WTC11 (cell line): Measurements from ENCODE around the gene HLCS. TPM values are rescaled to one million over a fixed set of nuclear protein-coding genes. Genes with fewer than 3 reads are reported as not detected.

Experiments used
- ATAC-seq: fragments of 200-7000 bp; cut with Tn5 transposase; 2 replicates; pipeline ENCODE4 v1.10.0; 2021; ENCODE audit warnings: mild to moderate bottlenecking, moderate library complexity
- CTCF ChIA-PET: fragments of 300-600 bp; sonication (Branson Sonifier 250); formaldehyde crosslinking; loops from one replicate; lab custom pipeline; 2021; ENCODE audit warnings: antibody characterized with exemption; lab: Charles Lee
- POLR2A ChIA-PET: fragments of 350-600 bp; sonication (Branson Sonifier 250); formaldehyde crosslinking; loops from one replicate; lab custom pipeline; 2021; ENCODE audit warnings: antibody characterized with exemption; lab: Charles Lee
- DNase-seq: peaks from one replicate; pipeline ENCODE4 v3.0.0; 2021; ENCODE audit warnings: low spot score
- H3K27ac Mint-ChIP-seq: 2 replicates; pipeline ENCODE4 v1.8.0; 2021; ENCODE audit warnings: mixed read lengths
- H3K27me3 Mint-ChIP-seq: 2 replicates; pipeline ENCODE4 v1.8.0; 2021; ENCODE audit warnings: low read depth, mild to moderate bottlenecking, moderate library complexity, mixed read lengths
- H3K36me3 Mint-ChIP-seq: 2 replicates; pipeline ENCODE4 v1.8.0; 2021; ENCODE audit warnings: mixed read lengths
- H3K4me1 Mint-ChIP-seq: 2 replicates; pipeline ENCODE4 v1.8.0; 2022; ENCODE audit warnings: mixed read lengths
- H3K4me3 Mint-ChIP-seq: 2 replicates; pipeline ENCODE4 v1.8.0; 2021; ENCODE audit warnings: mild to moderate bottlenecking, moderate library complexity, mixed read lengths
- H3K9me3 Mint-ChIP-seq: 2 replicates; pipeline ENCODE4 v1.8.0; 2021; ENCODE audit warnings: mixed read lengths
- ARID4B ChIP-seq: sonication (generic); formaldehyde crosslinking; IDR thresholded peaks from 2 replicates; pipeline ENCODE4 v1.8.0; 2023; ENCODE audit warnings: missing genetic modification reagents, mild to moderate bottlenecking, borderline replicate concordance
- CREM ChIP-seq: sonication (generic); formaldehyde crosslinking; IDR thresholded peaks from 2 replicates; pipeline ENCODE4 v1.8.1; 2022; ENCODE audit warnings: mild to moderate bottlenecking, missing genetic modification reagents, moderate library complexity
- E2F5 ChIP-seq: sonication (generic); formaldehyde crosslinking; IDR thresholded peaks from 2 replicates; pipeline ENCODE4 v1.8.1; 2022; ENCODE audit warnings: mild to moderate bottlenecking, moderate library complexity, missing genetic modification reagents
- ESRRA ChIP-seq: sonication (generic); formaldehyde crosslinking; IDR thresholded peaks from 2 replicates; pipeline ENCODE4 v1.8.1; 2022; ENCODE audit warnings: mild to moderate bottlenecking, missing genetic modification reagents, borderline replicate concordance
- ETV6 ChIP-seq: sonication (generic); formaldehyde crosslinking; IDR thresholded peaks from 2 replicates; pipeline ENCODE4 v1.8.1; 2022; ENCODE audit warnings: mild to moderate bottlenecking, missing genetic modification reagents
- FOXJ3 ChIP-seq: sonication (generic); formaldehyde crosslinking; IDR thresholded peaks from 2 replicates; pipeline ENCODE4 v1.9.0; 2021; ENCODE audit warnings: missing genetic modification reagents, mild to moderate bottlenecking, borderline replicate concordance
- HMGXB4 ChIP-seq: sonication (generic); formaldehyde crosslinking; IDR thresholded peaks from 2 replicates; pipeline ENCODE4 v1.8.1; 2023; ENCODE audit warnings: mild to moderate bottlenecking, moderate library complexity, missing genetic modification reagents
- NFYB ChIP-seq: sonication (generic); formaldehyde crosslinking; conservative IDR thresholded peaks from 2 replicates; pipeline ENCODE4 v1.8.0; 2022; ENCODE audit warnings: low read depth, missing genetic modification reagents
- PREB ChIP-seq: sonication (generic); formaldehyde crosslinking; IDR thresholded peaks from 2 replicates; pipeline ENCODE4 v1.8.1; 2022; ENCODE audit warnings: mild to moderate bottlenecking, missing genetic modification reagents, moderate library complexity, borderline replicate concordance
- PRRX2 ChIP-seq: fragments of 250-450 bp; sonication (Bioruptor Pico); IDR thresholded peaks from 2 replicates; pipeline ENCODE4 v1.8.0; 2021; ENCODE audit warnings: mild to moderate bottlenecking
- SOX15 ChIP-seq: fragments of 250-450 bp; sonication (Bioruptor Pico); IDR thresholded peaks from 2 replicates; pipeline ENCODE4 v1.9.0; 2021; ENCODE audit warnings: mild to moderate bottlenecking
- TEAD1 ChIP-seq: sonication (generic); formaldehyde crosslinking; IDR thresholded peaks from 2 replicates; pipeline ENCODE4 v1.8.0; 2022; ENCODE audit warnings: mild to moderate bottlenecking, missing genetic modification reagents
- TEAD4 ChIP-seq: sonication (generic); formaldehyde crosslinking; IDR thresholded peaks from 2 replicates; pipeline ENCODE4 v1.8.0; 2022; ENCODE audit warnings: mild to moderate bottlenecking, missing genetic modification reagents
- TP53 ChIP-seq: sonication (generic); formaldehyde crosslinking; IDR thresholded peaks from 2 replicates; pipeline ENCODE4 v1.8.1; 2023; ENCODE audit warnings: mild to moderate bottlenecking, missing genetic modification reagents
- ZNF138 ChIP-seq: sonication (generic); formaldehyde crosslinking; conservative IDR thresholded peaks from 2 replicates; pipeline ENCODE4 v1.8.1; 2022; ENCODE audit warnings: mild to moderate bottlenecking, moderate library complexity, missing genetic modification reagents
- ZNF219 ChIP-seq: sonication (generic); formaldehyde crosslinking; IDR thresholded peaks from 2 replicates; pipeline ENCODE4 v1.8.0; 2023; ENCODE audit warnings: missing genetic modification reagents, mild to moderate bottlenecking, borderline replicate concordance
- ZNF232 ChIP-seq: sonication (generic); formaldehyde crosslinking; IDR thresholded peaks from 2 replicates; pipeline ENCODE4 v1.8.0; 2022; ENCODE audit warnings: mild to moderate bottlenecking, missing genetic modification reagents
- ZNF396 ChIP-seq: fragments of 250-450 bp; sonication (Bioruptor Pico); IDR thresholded peaks from 2 replicates; pipeline ENCODE4 v1.8.0; 2021; ENCODE audit warnings: mild to moderate bottlenecking, moderate library complexity, borderline replicate concordance
- total RNA-seq: library from RNA; stranded (reverse); gene quantifications from 3 replicates; pipeline ENCODE4 v1.2.3, GENCODE V29; 2021

The HLCS gene
- total RNA-seq, 1 experiment from 2014 or later: 9.3 TPM

- TF ChIP-seq E2F5 (CRISPR knock-in tag): no peak
- TF ChIP-seq, all 79 proteins: peak for 0
These were observed 116.9 kb downstream of the HLCS start (continued) for GRCh38 chr21:36849461-36850105.

- no peak for DNase-seq
- CTCF ChIA-PET: interaction anchor here (1.3 to 1.5 kb wide), 2 partner anchors 11 to 69 kb away, joined by 4 read pairs; no protein-coding TSS in a partner anchor
- POLR2A ChIA-PET: no interaction called here
- Mint-ChIP-seq H3K27me3 (no peaks in the 10 kb centered on the region), H3K9me3 (no peaks in the 10 kb centered on the region), H3K4me1 (peaks cover 4% of the 10 kb centered on the region; the same call in 1 of the 2 replicates), H3K27ac (no peak overlapping the region), H3K4me3 (no peak overlapping the region), H3K36me3 (no peaks in the 10 kb centered on the region)
- no peak for TF ChIP-seq FOXJ3
- no peak for TF ChIP-seq TEAD4 (CRISPR knock-in tag)
- TF ChIP-seq PRRX2 (CRISPR knock-in tag): no peak
- TF ChIP-seq ARID4B (CRISPR knock-in tag): no peak
- no peak for TF ChIP-seq PREB (CRISPR knock-in tag)
- TF ChIP-seq SOX15 (CRISPR knock-in tag): no peak
- TF ChIP-seq TP53 (CRISPR knock-in tag): no peak
- TF ChIP-seq ESRRA (CRISPR knock-in tag): no peak
- TF ChIP-seq ZNF232 (CRISPR knock-in tag): no peak
- no peak for TF ChIP-seq ZNF219 (CRISPR knock-in tag)
- no peak for TF ChIP-seq ZNF396 (CRISPR knock-in tag)
- no peak for TF ChIP-seq ETV6
- TF ChIP-seq ZNF138 (CRISPR knock-in tag): no peak
- TF ChIP-seq HMGXB4 (CRISPR knock-in tag): no peak
- TF ChIP-seq CREM (CRISPR knock-in tag): no peak
- no peak for TF ChIP-seq NFYB (CRISPR knock-in tag)
- TF ChIP-seq TEAD1 (CRISPR knock-in tag): no peak
- no peak for ATAC-seq
These were observed 117.7 kb downstream of the HLCS start for GRCh38 chr21:36848730-36849274.
